Measurements from ENCODE around the gene RBM19. TPM values are rescaled to one million over a fixed set of nuclear protein-coding genes. Genes with fewer than 3 reads are reported as not detected.

Gene RBM19
- total and polyA plus RNA-seq, 11 donors: 12.7 to 27.1 (median 17.4) TPM

- 75 to 82% (median 78%) methylated on average over 6 of the region's 6 CpGs for WGBS, 4 donors
- H3K9me3 ChIP-seq: peaks cover 0 to 2% (median 0%) of the 10 kb centered on the region in 12 donors
- intact Hi-C loops (cut with DNase I): loop anchor here in 5 of 10 donors (2.0 to 10.0 kb wide), 8 partner anchors 448 to 716 kb away; no protein-coding TSS in a partner anchor
These were observed 55.3 kb downstream of the RBM19 start for GRCh38 chr12:113910751-113911272.

DNA sequence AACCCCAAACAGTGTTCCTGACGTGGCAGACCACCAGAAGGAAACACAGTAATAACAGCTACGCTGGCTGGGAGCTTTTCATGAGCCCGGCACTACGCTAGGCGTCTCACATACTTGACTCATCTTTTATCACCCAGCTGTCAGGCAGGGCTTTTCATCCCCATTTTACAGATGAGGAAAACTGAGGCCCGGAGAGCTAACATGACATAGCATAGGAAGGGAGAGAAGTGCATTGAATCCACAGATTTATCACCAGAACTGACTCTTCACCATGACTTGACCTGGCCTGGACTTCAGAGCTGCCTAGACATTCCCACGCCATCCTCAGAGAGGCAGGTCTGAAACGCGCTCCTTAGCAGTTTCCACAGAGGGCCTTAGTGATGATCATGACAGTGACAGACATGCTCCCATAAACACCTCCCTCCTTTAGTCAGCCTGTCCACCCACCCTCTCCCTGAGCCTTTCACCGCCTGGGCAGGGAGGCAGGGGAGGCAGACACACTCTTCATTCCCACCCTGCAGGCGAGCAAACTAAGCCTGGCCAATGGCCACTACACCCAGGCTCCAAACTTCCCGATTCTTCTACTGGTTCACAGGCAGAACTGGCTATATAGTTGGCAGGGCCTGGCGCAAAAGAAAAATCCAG, 56.2 kb downstream of the RBM19 start:
- H3K36me3 ChIP-seq: peaks cover 0 to 78% (median 34%) of the 10 kb centered on the region in 9 donors
- ATAC-seq: no peak
- intact Hi-C loops (cut with DNase I): loop anchor here in 5 of 10 donors (2.0 to 10.0 kb wide), 8 partner anchors 447 to 715 kb away; no protein-coding TSS in a partner anchor
- TF ChIP-seq POLR2A (IDR thresholded peaks at IDR 0.05): no peak
- TF ChIP-seq, protein P1, sequence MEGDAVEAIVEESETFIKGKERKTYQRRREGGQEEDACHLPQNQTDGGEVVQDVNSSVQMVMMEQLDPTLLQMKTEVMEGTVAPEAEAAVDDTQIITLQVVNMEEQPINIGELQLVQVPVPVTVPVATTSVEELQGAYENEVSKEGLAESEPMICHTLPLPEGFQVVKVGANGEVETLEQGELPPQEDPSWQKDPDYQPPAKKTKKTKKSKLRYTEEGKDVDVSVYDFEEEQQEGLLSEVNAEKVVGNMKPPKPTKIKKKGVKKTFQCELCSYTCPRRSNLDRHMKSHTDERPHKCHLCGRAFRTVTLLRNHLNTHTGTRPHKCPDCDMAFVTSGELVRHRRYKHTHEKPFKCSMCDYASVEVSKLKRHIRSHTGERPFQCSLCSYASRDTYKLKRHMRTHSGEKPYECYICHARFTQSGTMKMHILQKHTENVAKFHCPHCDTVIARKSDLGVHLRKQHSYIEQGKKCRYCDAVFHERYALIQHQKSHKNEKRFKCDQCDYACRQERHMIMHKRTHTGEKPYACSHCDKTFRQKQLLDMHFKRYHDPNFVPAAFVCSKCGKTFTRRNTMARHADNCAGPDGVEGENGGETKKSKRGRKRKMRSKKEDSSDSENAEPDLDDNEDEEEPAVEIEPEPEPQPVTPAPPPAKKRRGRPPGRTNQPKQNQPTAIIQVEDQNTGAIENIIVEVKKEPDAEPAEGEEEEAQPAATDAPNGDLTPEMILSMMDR (IDR thresholded peaks at IDR 0.05): no peak
- H3K27me3 ChIP-seq: no peaks in the 10 kb centered on the region
- no peaks in the 10 kb centered on the region for H3K4me1 ChIP-seq
- no peak overlapping the region for H3K4me3 ChIP-seq
- no peak for DNase-seq
- WGBS, 4 donors: 94 to 97% (median 95%) methylated on average over 13 of the region's 13 CpGs
- no peak overlapping the region for H3K27ac ChIP-seq
- peaks cover 0 to 2% (median 0%) of the 10 kb centered on the region in 12 donors for H3K9me3 ChIP-seq

More at GRCh38 chr12:113910751-113911272, 55.3 kb downstream of the RBM19 start:
- H3K27ac ChIP-seq: no peak overlapping the region
- DNase-seq (no peak), ATAC-seq (no peak)
- no peak overlapping the region for H3K4me3 ChIP-seq
- H3K27me3 ChIP-seq: no peaks in the 10 kb centered on the region
- peaks cover 0 to 78% (median 41%) of the 10 kb centered on the region in 9 donors for H3K36me3 ChIP-seq
- TF ChIP-seq, protein P1 (IDR thresholded peaks at IDR 0.05): no peak
- TF ChIP-seq POLR2A (IDR thresholded peaks at IDR 0.05): no peak
- H3K4me1 ChIP-seq: no peaks in the 10 kb centered on the region

GRCh38 chr12:113908584-113909100, 57.5 kb downstream of the RBM19 start:
- intact Hi-C loops (cut with DNase I): no loop called here
- TF ChIP-seq POLR2A (IDR thresholded peaks at IDR 0.05): no peak
- TF ChIP-seq, protein P1 (IDR thresholded peaks at IDR 0.05): no peak
- Histone ChIP-seq H3K27ac (no peak overlapping the region), H3K36me3 (peaks cover 0 to 75% (median 32%) of the 10 kb centered on the region in 9 donors), H3K27me3 (no peaks in the 10 kb centered on the region), H3K4me3 (no peak overlapping the region), H3K4me1 (no peaks in the 10 kb centered on the region), H3K9me3 (peaks cover 0 to 2% (median 0%) of the 10 kb centered on the region in 12 donors)
- no peak for ATAC-seq
- no peak for DNase-seq
- WGBS, 4 donors: 84 to 94% (median 93%) methylated on average over 6 of the region's 6 CpGs

- no peak for TF ChIP-seq POLR2A (IDR thresholded peaks at IDR 0.05)
- TF ChIP-seq, protein P1 (IDR thresholded peaks at IDR 0.05): no peak
- peaks cover 0 to 70% (median 30%) of the 10 kb centered on the region in 9 donors for H3K36me3 ChIP-seq
- H3K4me3 ChIP-seq: no peak overlapping the region
- ATAC-seq (no peak), DNase-seq (no peak)
- peaks cover 0 to 2% (median 0%) of the 10 kb centered on the region in 12 donors for H3K9me3 ChIP-seq
- intact Hi-C loops (cut with DNase I): no loop called here
- no peaks in the 10 kb centered on the region for H3K4me1 ChIP-seq
- WGBS, 4 donors: 90 to 95% (median 93%) methylated on average over 11 of the region's 11 CpGs
- no peak overlapping the region for H3K27ac ChIP-seq
- no peaks in the 10 kb centered on the region for H3K27me3 ChIP-seq
These were observed 58.5 kb downstream of the RBM19 start for GRCh38 chr12:113907446-113908180.

Data from heart left ventricle (tissue), 16 donors.